CD4-positive, alpha-beta T cell (primary cell): Measurements from ENCODE around the gene RAET1G. TPM values are rescaled to one million over a fixed set of nuclear protein-coding genes. Genes with fewer than 3 reads are reported as not detected.
A peak's percentile ranks its signal among the peaks of the same experiment; 100 is the strongest.

ENCODE experiments used
- ATAC-seq: fragments of 200-7000 bp; cut with Tn5 transposase; one replicate; pipeline ENCODE4 v1.10.0; 2022; ENCODE audit warnings: mild to moderate bottlenecking; ENCODE audit not compliant: poor library complexity
- CTCF ChIA-PET: fragments of 350-600 bp; sonication (Branson Sonifier 250); formaldehyde crosslinking; loops from one replicate; lab custom pipeline; 2021; ENCODE audit warnings: antibody characterized with exemption, inconsistent platforms; lab: Charles Lee
- POLR2A ChIA-PET: fragments of 350-600 bp; sonication (Branson Sonifier 250); formaldehyde crosslinking; loops from one replicate; lab custom pipeline; 2021; ENCODE audit warnings: antibody characterized with exemption, inconsistent platforms; lab: Charles Lee
- DNase-seq, 14 experiments: peaks; one replicate each; pipeline ENCODE4 v3.0.0-alpha.2; 2013 to 2020; ENCODE audit warnings: mixed read lengths in 2 of 14
- H3K27ac ChIP-seq, 2 donors: one replicate each; pipeline versions ENCODE4 v1.5.1 to v1.7.0; 2013; ENCODE audit warnings: low read length in 2 of 2, low read depth in 1 of 2, mild to moderate bottlenecking in 1 of 2
- H3K27me3 ChIP-seq, 2 experiments: 1 replicate in 1 of 2; 2 replicates in 1 of 2; pipeline versions ENCODE4 v1.6.1 to v1.7.0; 2013; ENCODE audit warnings: low read length in 2 of 2, control low read depth in 1 of 2, mild to moderate bottlenecking in 1 of 2, moderate library complexity in 1 of 2; ENCODE audit not compliant: insufficient read depth in 2 of 2, control insufficient read depth in 1 of 2
- H3K36me3 ChIP-seq: one replicate; pipeline ENCODE4 v1.6.1; 2013; ENCODE audit warnings: low read length, control low read depth; ENCODE audit not compliant: insufficient read depth
- H3K4me1 ChIP-seq: one replicate; pipeline ENCODE4 v1.6.1; 2013; ENCODE audit warnings: low read length, control low read depth; ENCODE audit not compliant: insufficient read depth
- H3K4me3 ChIP-seq: one replicate; pipeline ENCODE4 v1.5.1; 2013; ENCODE audit warnings: mild to moderate bottlenecking, low read length, moderate library complexity
- H3K9me3 ChIP-seq, 2 experiments: 1 replicate in 1 of 2; 2 replicates in 1 of 2; pipeline versions ENCODE4 v1.6.1 to v1.7.0; 2013; ENCODE audit warnings: low read length in 2 of 2, mild to moderate bottlenecking in 2 of 2, control low read depth in 1 of 2, moderate library complexity in 1 of 2; ENCODE audit not compliant: control insufficient read depth in 1 of 2, insufficient read depth in 1 of 2
- H3K27ac Mint-ChIP-seq: one replicate; pipeline ENCODE4 v1.8.0; 2020; ENCODE audit warnings: mixed read lengths
- H3K27me3 Mint-ChIP-seq: one replicate; pipeline ENCODE4 v1.8.0; 2021; ENCODE audit warnings: mixed read lengths
- H3K36me3 Mint-ChIP-seq: one replicate; pipeline ENCODE4 v1.8.0; 2021; ENCODE audit warnings: low read depth, mixed read lengths
- H3K4me1 Mint-ChIP-seq: one replicate; pipeline ENCODE4 v1.8.0; 2021; ENCODE audit warnings: low read depth, mixed read lengths
- H3K4me3 Mint-ChIP-seq: one replicate; pipeline ENCODE4 v1.8.0; 2020; ENCODE audit warnings: mild to moderate bottlenecking, mixed read lengths
- H3K9me3 Mint-ChIP-seq: one replicate; pipeline ENCODE4 v1.8.0; 2020; ENCODE audit warnings: mixed read lengths
- CTCF ChIP-seq: fragments of 200-600 bp; IDR thresholded peaks from one replicate; pipeline ENCODE4 v1.8.0; 2022; ENCODE audit warnings: antibody characterized with exemption, mild to moderate bottlenecking
- intact Hi-C, 2 experiments: fragments of 100-400 bp; cut with DNase I in 1 of 2; cut with micrococcal nuclease in 1 of 2; formaldehyde crosslinking; loops; one replicate each; pipeline versions ENCODE4 v1.15.1 to v1.9.0; 2023 to 2025; cut with DNase I, micrococcal nuclease
- total RNA-seq, 174 experiments: library from RNA in 2 of 174; stranded (reverse) in 2 of 174; gene quantifications; one replicate each; pipeline ENCODE4 v1.2.3 and lab custom pipeline; 2021 to 2026

RAET1G gene
- total RNA-seq, 2 experiments from 2014 or later, result not detected

- peaks cover 91% of the 10 kb centered on the region for H3K27me3 Mint-ChIP-seq
- POLR2A ChIA-PET, result no interaction called here
Observed at GRCh38 chr6:149934249-149935156, 11.6 kb upstream of the RAET1G start.

GRCh38 chr6:149933461-149933860 is 10.5 kb upstream of the RAET1G start:
- Mint-ChIP-seq H3K27ac (no peak overlapping the region), H3K36me3 (no peaks in the 10 kb centered on the region), H3K4me3 (no peak overlapping the region), H3K9me3 (no peaks in the 10 kb centered on the region), H3K27me3 (peaks cover 93% of the 10 kb centered on the region), H3K4me1 (peaks cover 3% of the 10 kb centered on the region)
- no peak for TF ChIP-seq CTCF
- H3K36me3 ChIP-seq, result no peaks in the 10 kb centered on the region
- H3K27ac ChIP-seq, result no peak overlapping the region
- peaks cover 54 to 85% of the 10 kb centered on the region in 2 experiments for H3K27me3 ChIP-seq
- DNase-seq, result no peak
- ChIA-PET CTCF (interaction anchor here (2.5 kb wide), 1 partner anchor 83 kb away, joined by 10 read pairs; no protein-coding TSS in a partner anchor), POLR2A (no interaction called here)
- no peak for ATAC-seq
- peaks cover 0 to 4% of the 10 kb centered on the region in 2 experiments for H3K9me3 ChIP-seq
- intact Hi-C loops, result loop anchor here in 1 of 2 experiments (1.0 to 10.0 kb wide), 3 partner anchors 84 to 879 kb away; no protein-coding TSS in a partner anchor
- peaks cover 10% of the 10 kb centered on the region for H3K4me1 ChIP-seq
- H3K4me3 ChIP-seq, result no peak overlapping the region

More at GRCh38 chr6:149934249-149935156, 11.6 kb upstream of the RAET1G start:
- H3K4me3 ChIP-seq, result no peak overlapping the region
- TF ChIP-seq CTCF, result peak; percentile 89
- DNase-seq, result peak; percentile 50 to 88 (median 66)
- H3K4me1 Mint-ChIP-seq, result peaks cover 14% of the 10 kb centered on the region
- H3K4me3 Mint-ChIP-seq, result peak overlapping the region; percentile 7
- H3K27ac Mint-ChIP-seq, result no peak overlapping the region
- no peaks in the 10 kb centered on the region for H3K9me3 Mint-ChIP-seq
- H3K36me3 ChIP-seq, result no peaks in the 10 kb centered on the region
- no peaks in the 10 kb centered on the region for H3K36me3 Mint-ChIP-seq
- H3K27me3 ChIP-seq, result peaks cover 56 to 85% of the 10 kb centered on the region in 2 experiments
- CTCF ChIA-PET, result interaction anchor here (1.5 kb wide), 1 partner anchor 82 kb away, joined by 5 read pairs; no protein-coding TSS in a partner anchor
- intact Hi-C loops, result loop anchor here (1.0 to 10.0 kb wide), 4 partner anchors 27 to 878 kb away; no protein-coding TSS in a partner anchor
- peak; percentile 67 for ATAC-seq
- peaks cover 0 to 10% of the 10 kb centered on the region in 2 experiments for H3K9me3 ChIP-seq
- no peak overlapping the region for H3K27ac ChIP-seq
- peaks cover 20% of the 10 kb centered on the region for H3K4me1 ChIP-seq

GRCh38 chr6:149933036-149933435 is 10.1 kb upstream of the RAET1G start:
- ChIA-PET POLR2A (no interaction called here), CTCF (interaction anchor here (2.5 kb wide), 1 partner anchor 84 kb away, joined by 10 read pairs; no protein-coding TSS in a partner anchor)
- intact Hi-C loops, result loop anchor here in 1 of 2 experiments (1.0 to 10.0 kb wide), 3 partner anchors 84 to 879 kb away; no protein-coding TSS in a partner anchor
- Mint-ChIP-seq H3K36me3 (no peaks in the 10 kb centered on the region), H3K9me3 (no peaks in the 10 kb centered on the region), H3K27ac (no peak overlapping the region), H3K27me3 (peaks cover 97% of the 10 kb centered on the region), H3K4me1 (no peaks in the 10 kb centered on the region), H3K4me3 (no peak overlapping the region)
- no peaks in the 10 kb centered on the region for H3K9me3 ChIP-seq
- H3K4me3 ChIP-seq, result no peak overlapping the region
- ATAC-seq, result no peak
- no peak overlapping the region for H3K27ac ChIP-seq
- H3K36me3 ChIP-seq, result no peaks in the 10 kb centered on the region
- peaks cover 6% of the 10 kb centered on the region for H3K4me1 ChIP-seq
- no peak for TF ChIP-seq CTCF
- peaks cover 50 to 80% of the 10 kb centered on the region in 2 experiments for H3K27me3 ChIP-seq
- no peak for DNase-seq
